22Rv1 (cell line): Measurements from ENCODE around the gene NKX1-1.

Experiments used
- CTCF ChIP-seq: fragments of 450-650 bp; IDR thresholded peaks from 2 replicates; pipeline ENCODE4 v1.5.1; 2017; ENCODE audit warnings: mild to moderate bottlenecking
- ZFX ChIP-seq: fragments of 450-650 bp; IDR thresholded peaks from 2 replicates; pipeline ENCODE4 v1.6.1; 2017; ENCODE audit warnings: antibody characterized with exemption, borderline replicate concordance

GRCh38 chr4:1414831-1415680 lies 8.8 kb upstream of the NKX1-1 start:
- no peak for TF ChIP-seq CTCF
- no peak for TF ChIP-seq ZFX
